K562 (cell line): ENCODE results near the gene EXOC4. TPM values are rescaled to one million over a fixed set of nuclear protein-coding genes. Genes with fewer than 3 reads are reported as not detected.

Experiments used
- ATAC-seq: fragments of 200-7000 bp; cut with Tn5 transposase; 3 replicates; pipeline ENCODE4 v1.9.1; 2020; ENCODE audit warnings: moderate library complexity
- BruUV-seq: library from RNA; stranded (reverse); fragments of 400-500 nt; replicated peaks from 2 replicates; lab custom pipeline; 2021; lab: Mats Ljungman, UMichigan
- CTCF ChIA-PET: fragments of 300-600 bp; formaldehyde crosslinking; extraction: SDS; loops from one replicate; lab custom pipeline; 2021; ENCODE audit warnings: low intra/inter-chr PET ratio; lab: Yijun Ruan, JAX
- POLR2A ChIA-PET: fragments of 300-600, 350-650 bp; sonication (Branson Sonifier 250); formaldehyde crosslinking; extraction: SDS; loops from one replicate; lab custom pipeline; 2021; ENCODE audit warnings: antibody characterized with exemption, inconsistent platforms; lab: Yijun Ruan, JAX
- DNase-seq, 4 experiments: peaks; one replicate each; pipeline versions ENCODE4 v3.0.0 to v3.0.0-alpha.2; 2011 to 2018; ENCODE audit warnings: low spot score in 3 of 4, mixed read lengths in 3 of 4; ENCODE audit errors: extremely low read depth in 1 of 4
- FAIRE-seq: peaks from 2 replicates; lab custom pipeline; 2011; peaks lifted over from hg19 to GRCh38; lab: Jason Lieb, UNC
- H2AFZ ChIP-seq: 2 replicates; pipeline ENCODE4 v1.6.0; 2011; ENCODE audit warnings: low read depth, low read length, control low read depth, inconsistent platforms
- H3K27ac ChIP-seq: fragments of 200-600 bp; 3 replicates; pipeline ENCODE4 v1.8.0; 2011; ENCODE audit warnings: low read depth, mild to moderate bottlenecking, control low read depth, inconsistent platforms, low read length, moderate library complexity, mixed read lengths; ENCODE audit errors: extremely low read depth
- H3K27me3 ChIP-seq, 2 experiments: fragments of 300-600 bp in 1 of 2; 2 replicates in 1 of 2; 3 replicates in 1 of 2; pipeline versions ENCODE4 v1.6.0 to v1.8.0; 2011; ENCODE audit warnings: inconsistent platforms in 2 of 2, low read length in 2 of 2, mild to moderate bottlenecking in 1 of 2, mixed read lengths in 1 of 2, moderate library complexity in 1 of 2; ENCODE audit not compliant: control insufficient read depth in 2 of 2, insufficient read depth in 2 of 2
- H3K36me3 ChIP-seq: fragments of 300-600 bp; 3 replicates; pipeline ENCODE4 v1.8.0; 2011; ENCODE audit warnings: mild to moderate bottlenecking, low read length, inconsistent platforms; ENCODE audit not compliant: control insufficient read depth, insufficient read depth
- H3K4me1 ChIP-seq, 2 experiments: fragments of 200-600 bp in 1 of 2; replicated peaks in 1 of 2; 2 replicates in 1 of 2; 3 replicates in 1 of 2; pipeline versions ENCODE4 v1.5.1 to v1.8.0; 2011; ENCODE audit warnings: inconsistent platforms in 2 of 2, low read length in 2 of 2, mild to moderate bottlenecking in 1 of 2, mixed read lengths in 1 of 2, moderate library complexity in 1 of 2; ENCODE audit not compliant: control insufficient read depth in 2 of 2, insufficient read depth in 2 of 2
- H3K4me2 ChIP-seq: 2 replicates; pipeline ENCODE4 v1.6.1; 2011; ENCODE audit warnings: low read length, control low read depth, inconsistent platforms, mixed read lengths; ENCODE audit not compliant: insufficient read depth
- H3K4me3 ChIP-seq: fragments of 200-600 bp; sonication (generic), shearing (Covaris generic); 2 replicates; pipeline ENCODE4 v1.5.1; 2016; ENCODE audit warnings: control low read depth, inconsistent platforms
- H3K79me2 ChIP-seq: fragments of 200-600 bp; 3 replicates; pipeline ENCODE4 v1.8.0; 2011; ENCODE audit warnings: low read length, inconsistent platforms; ENCODE audit not compliant: control insufficient read depth, insufficient read depth
- H3K9ac ChIP-seq, 2 experiments: 2 replicates each; pipeline versions ENCODE4 v1.6.0 to v1.6.1; 2011; ENCODE audit warnings: low read depth in 2 of 2, low read length in 2 of 2, control low read depth in 1 of 2, inconsistent platforms in 1 of 2, mild to moderate bottlenecking in 1 of 2, mixed read lengths in 1 of 2; ENCODE audit not compliant: insufficient read depth in 1 of 2
- H3K9me1 ChIP-seq: one replicate; pipeline ENCODE4 v1.6.0; 2011; ENCODE audit warnings: inconsistent platforms, mild to moderate bottlenecking, low read length, moderate library complexity; ENCODE audit not compliant: control insufficient read depth, insufficient read depth
- H3K9me3 ChIP-seq: replicated peaks from 2 replicates; pipeline ENCODE4 v1.5.1; 2011; ENCODE audit warnings: low read depth, low read length, inconsistent platforms; ENCODE audit not compliant: control insufficient read depth, insufficient read depth
- H4K20me1 ChIP-seq: replicated peaks from 2 replicates; pipeline ENCODE4 v1.6.1; 2011; ENCODE audit warnings: low read length, inconsistent platforms, mixed read lengths; ENCODE audit not compliant: control insufficient read depth, insufficient read depth
- BRF1 ChIP-seq: IDR thresholded peaks from 3 replicates; pipeline ENCODE4 v1.6.1; 2011; ENCODE audit warnings: borderline replicate concordance, mild to moderate bottlenecking; ENCODE audit not compliant: insufficient read length; ENCODE audit errors: extremely low read depth
- EHMT2 ChIP-seq: fragments of 450-650 bp; IDR thresholded peaks from 2 replicates; pipeline ENCODE4 v1.6.1; 2018; ENCODE audit warnings: antibody characterized with exemption
- EZH2 ChIP-seq: IDR thresholded peaks from 2 replicates; pipeline ENCODE4 v1.6.1; 2012; ENCODE audit warnings: low read depth, mild to moderate bottlenecking, inconsistent platforms, low read length, borderline replicate concordance
- GTF2F1 ChIP-seq: IDR thresholded peaks from 2 replicates; pipeline ENCODE4 v1.6.1; 2011; ENCODE audit warnings: low read depth, low read length, improper control_type of control experiment
- NR2C2 ChIP-seq, 2 experiments: fragments of 200-800 bp in 1 of 2; sonication (Bioruptor generic) in 1 of 2; sonication (generic) in 1 of 2; formaldehyde crosslinking in 1 of 2; IDR thresholded peaks; 2 replicates each; pipeline versions ENCODE4 v1.6.1 to v1.8.0; 2016 to 2022; ENCODE audit warnings: mild to moderate bottlenecking in 1 of 2, missing compliant biosample characterization in 1 of 2, missing genetic modification characterization in 1 of 2, missing genetic modification reagents in 1 of 2
- RHOXF2B ChIP-seq: fragments of 250-450 bp; sonication (Bioruptor Pico); conservative IDR thresholded peaks from 2 replicates; pipeline ENCODE4 v1.5.1; 2021
- SIX5 ChIP-seq, 2 experiments: IDR thresholded peaks; 2 replicates each; pipeline ENCODE4 v1.6.1; 2011; ENCODE audit warnings: low read length in 2 of 2, borderline replicate concordance in 1 of 2, low read depth in 1 of 2, mild to moderate bottlenecking in 1 of 2, moderate library complexity in 1 of 2; ENCODE audit not compliant: insufficient read depth in 1 of 2
- ZNF79 ChIP-seq: fragments of 250-450 bp; sonication (Bioruptor Pico); IDR thresholded peaks from 2 replicates; pipeline ENCODE4 v1.4.0; 2020; ENCODE audit warnings: low read depth, mild to moderate bottlenecking, moderate library complexity
- in situ Hi-C: fragments of 300-500 bp; cut with MboI; formaldehyde crosslinking; loops from 4 replicates; pipeline ENCODE4 v1.15.0; 2018; ENCODE audit warnings: inconsistent platforms, mixed read lengths
- intact Hi-C: fragments of 100-400 bp; cut with micrococcal nuclease; formaldehyde crosslinking; loops from 2 replicates; pipeline ENCODE4 v1.14.2; 2022
- polyA plus RNA-seq, 8 experiments: library from polyadenylated mRNA; depleted of rRNA in 4 of 8; stranded (reverse) in 5 of 8; unstranded in 3 of 8; fragments of >200 nt; fragmentation: Nextera tagmentation in 2 of 8; fragmentation: Illumina TruSeq in 1 of 8; extraction: Ambion mirVana in 2 of 8; extraction: Trizol in 1 of 8; gene quantifications; 2 replicates each; pipeline versions ENCODE4 v1.2.1 to v1.2.3, GENCODE V29; 2011 to 2014; ENCODE audit warnings: inconsistent platforms in 1 of 8, missing spikeins in 1 of 8
- total RNA-seq, 7 experiments: library from RNA; depleted of rRNA in 6 of 7; stranded (reverse); fragments of >200 nt in 6 of 7; fragmentation: Illumina TruSeq in 2 of 7; extraction: Trizol in 2 of 7; gene quantifications; 2 replicates each; pipeline versions ENCODE4 v1.2.1 to v1.2.3, GENCODE V29; 2011 to 2021; ENCODE audit warnings: low replicate concordance in 1 of 7
- TF ChIP-seq, protein P1 (sequence below): sonication (generic); formaldehyde crosslinking; IDR thresholded peaks from 2 replicates; pipeline ENCODE4 v1.5.0; 2020; ENCODE audit warnings: missing genetic modification reagents
- TF ChIP-seq, protein P2 (sequence below): fragments of 250-450 bp; sonication (Bioruptor Pico); IDR thresholded peaks from 2 replicates; pipeline ENCODE4 v1.8.0; 2021; ENCODE audit warnings: borderline replicate concordance, mild to moderate bottlenecking, moderate library complexity; ENCODE audit not compliant: poor library complexity, severe bottlenecking

The EXOC4 gene
- total and polyA plus RNA-seq, 9 of the 15 experiments (the other 6 are each of a cell fraction or from before 2014, with no cell fraction given), result 18.5 to 73.1 (median 46.6) TPM

DNA sequence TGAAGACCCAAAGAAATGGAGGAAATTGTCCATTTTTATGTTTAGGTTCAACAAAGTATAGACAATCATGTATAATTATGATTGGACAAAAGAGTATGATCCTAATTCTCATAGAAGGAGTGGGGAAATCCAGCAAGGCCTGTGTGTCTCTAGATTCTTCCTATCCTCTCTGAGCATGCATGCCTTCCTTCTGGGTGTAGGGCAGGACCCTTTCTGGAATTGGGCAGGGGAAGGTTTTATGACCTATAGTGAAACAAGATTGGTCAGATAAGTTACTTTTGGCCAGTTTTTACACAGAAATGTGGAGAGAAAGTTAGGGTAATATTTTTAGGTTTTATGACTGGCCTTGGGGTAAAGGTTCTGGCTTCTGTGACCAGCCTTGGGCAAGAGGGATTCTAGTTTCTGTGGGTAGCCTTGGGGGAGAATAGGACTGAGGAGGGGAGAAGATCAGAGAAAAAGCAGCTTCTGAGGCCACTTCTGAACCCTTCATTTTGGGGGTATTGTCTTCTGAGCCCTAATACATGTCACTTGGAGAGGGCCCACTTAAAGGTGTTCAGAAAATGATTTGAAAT lies 289.4 kb downstream of the EXOC4 start:
- H3K4me3 ChIP-seq, result no peak overlapping the region
- in situ Hi-C loops, result no loop called here
- no peaks in the 10 kb centered on the region for H3K4me1 ChIP-seq
- FAIRE-seq (no peak), ATAC-seq (no peak), DNase-seq (no peak)
- no peaks in the 10 kb centered on the region for H3K36me3 ChIP-seq
- H2AFZ ChIP-seq, result no peak overlapping the region
- H4K20me1 ChIP-seq, result no peaks in the 10 kb centered on the region
- H3K9ac ChIP-seq, result no peak overlapping the region
- H3K9me1 ChIP-seq, result no peaks in the 10 kb centered on the region
- CTCF ChIA-PET, result no interaction called here
- intact Hi-C loops, result no loop called here
- no peaks in the 10 kb centered on the region for H3K79me2 ChIP-seq
- no peaks in the 10 kb centered on the region for H3K27me3 ChIP-seq
- POLR2A ChIA-PET, result interaction anchor here (0.6 kb wide), 1 partner anchor 1431 kb away, joined by 3 read pairs; no protein-coding TSS in a partner anchor
- no peak overlapping the region for H3K27ac ChIP-seq
- TF ChIP-seq BRF1 (no peak), GTF2F1 (no peak), ZNF79 (CRISPR knock-in tag) (no peak), RHOXF2B (no peak), EZH2 (no peak), SIX5 (IDR thresholded peaks at IDR 0.05; ENCODE audit: borderline replicate concordance in 1 of 2, insufficient read depth in 1 of 2, low read depth in 1 of 2, low read length in 2 of 2) (no peak), NR2C2 (CRISPR knock-in tag; IDR thresholded peaks at IDR 0.05) (no peak), NR2C2 (tag; IDR thresholded peaks at IDR 0.05) (no peak), EHMT2 (no peak)
- TF ChIP-seq, protein P1, sequence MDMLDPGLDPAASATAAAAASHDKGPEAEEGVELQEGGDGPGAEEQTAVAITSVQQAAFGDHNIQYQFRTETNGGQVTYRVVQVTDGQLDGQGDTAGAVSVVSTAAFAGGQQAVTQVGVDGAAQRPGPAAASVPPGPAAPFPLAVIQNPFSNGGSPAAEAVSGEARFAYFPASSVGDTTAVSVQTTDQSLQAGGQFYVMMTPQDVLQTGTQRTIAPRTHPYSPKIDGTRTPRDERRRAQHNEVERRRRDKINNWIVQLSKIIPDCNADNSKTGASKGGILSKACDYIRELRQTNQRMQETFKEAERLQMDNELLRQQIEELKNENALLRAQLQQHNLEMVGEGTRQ (CRISPR knock-in tag), result no peak
- TF ChIP-seq, protein P2, sequence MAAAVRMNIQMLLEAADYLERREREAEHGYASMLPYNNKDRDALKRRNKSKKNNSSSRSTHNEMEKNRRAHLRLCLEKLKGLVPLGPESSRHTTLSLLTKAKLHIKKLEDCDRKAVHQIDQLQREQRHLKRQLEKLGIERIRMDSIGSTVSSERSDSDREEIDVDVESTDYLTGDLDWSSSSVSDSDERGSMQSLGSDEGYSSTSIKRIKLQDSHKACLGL (CRISPR knock-in tag), result no peak
- no peak overlapping the region for H3K4me2 ChIP-seq
- H3K9me3 ChIP-seq, result no peaks in the 10 kb centered on the region
- no TSS peak for BruUV-seq
